ENCODE measurements around the gene STK24.

Gene STK24

GRCh38 chr13:98398581-98398980 is 178.3 kb downstream of the STK24 start:
- DNase-seq: no peak

- no peak for DNase-seq
Measured at GRCh38 chr13:98397861-98398260, 179.0 kb downstream of the STK24 start.

- DNase-seq: no peak
Measured at GRCh38 chr13:98397221-98397620, 179.7 kb downstream of the STK24 start.

GRCh38 chr13:98396071-98396710 is 180.7 kb downstream of the STK24 start:
- DNase-seq: no peak
